Mesothelial cell of epicardium (in vitro differentiated cells): ENCODE measurements around the gene SAMD14. TPM values are rescaled to one million over a fixed set of nuclear protein-coding genes. Genes with fewer than 3 reads are reported as not detected.

ENCODE experiments used
- DNase-seq, 2 experiments: peaks; one replicate each; pipeline ENCODE4 v3.0.0; 2021; ENCODE audit warnings: low spot score in 2 of 2; ENCODE audit not compliant: unreplicated experiment in 2 of 2
- H3K27ac Mint-ChIP-seq: 2 replicates; pipeline ENCODE4 v1.8.0; 2021; ENCODE audit warnings: mixed read lengths
- H3K27me3 Mint-ChIP-seq: 2 replicates; pipeline ENCODE4 v1.8.0; 2021; ENCODE audit warnings: low read depth, mixed read lengths
- H3K36me3 Mint-ChIP-seq: 2 replicates; pipeline ENCODE4 v1.8.0; 2021; ENCODE audit warnings: mixed read lengths
- H3K4me1 Mint-ChIP-seq: 2 replicates; pipeline ENCODE4 v1.8.0; 2021; ENCODE audit warnings: mixed read lengths
- H3K4me3 Mint-ChIP-seq: 2 replicates; pipeline ENCODE4 v1.8.0; 2021; ENCODE audit warnings: mild to moderate bottlenecking, moderate library complexity, mixed read lengths
- H3K9me3 Mint-ChIP-seq: 2 replicates; pipeline ENCODE4 v1.8.0; 2021; ENCODE audit warnings: mixed read lengths
- CTCF ChIP-seq: fragments of 200-600 bp; sonication (generic); IDR thresholded peaks from one replicate; pipeline ENCODE4 v1.5.0; 2021; ENCODE audit warnings: antibody characterized with exemption; ENCODE audit not compliant: unreplicated experiment
- total RNA-seq: library from RNA; stranded (reverse); gene quantifications from 3 replicates; pipeline ENCODE4 v1.2.1, GENCODE V29; 2021

The SAMD14 gene
- total RNA-seq, 1 donor from 2014 or later, result 19.4 TPM

- TF ChIP-seq CTCF, result no peak
- Mint-ChIP-seq H3K36me3 (no peaks in the 10 kb centered on the region), H3K9me3 (no peaks in the 10 kb centered on the region), H3K27me3 (no peaks in the 10 kb centered on the region), H3K4me3 (peak overlapping the region; percentile 78), H3K4me1 (peaks cover 44% of the 10 kb centered on the region), H3K27ac (peak overlapping the region; percentile 91)
- DNase-seq, result peak in 1 of 2 experiments; percentile 61
These were observed 22.1 kb upstream of the SAMD14 start for GRCh38 chr17:50151937-50152547.

- Mint-ChIP-seq H3K27me3 (no peaks in the 10 kb centered on the region), H3K4me3 (peak overlapping the region; percentile 78), H3K4me1 (peaks cover 50% of the 10 kb centered on the region), H3K36me3 (no peaks in the 10 kb centered on the region), H3K9me3 (no peaks in the 10 kb centered on the region), H3K27ac (peak overlapping the region; percentile 94)
- DNase-seq, result peak; percentile 77 to 86
- peak; percentile 64 for TF ChIP-seq CTCF
These were observed 21.3 kb upstream of the SAMD14 start for GRCh38 chr17:50151041-50151936.

- no peaks in the 10 kb centered on the region for H3K27me3 Mint-ChIP-seq
- DNase-seq, result peak in 1 of 2 experiments; percentile 57
- H3K36me3 Mint-ChIP-seq, result no peaks in the 10 kb centered on the region
- H3K27ac Mint-ChIP-seq, result peak within 1 kb of the TSS; percentile 94
- H3K4me1 Mint-ChIP-seq, result peaks cover 47% of the 10 kb centered on the region
- peak within 1 kb of the TSS; percentile 78 for H3K4me3 Mint-ChIP-seq
- no peak for TF ChIP-seq CTCF
- no peaks in the 10 kb centered on the region for H3K9me3 Mint-ChIP-seq
These were observed 20.5 kb upstream of the SAMD14 start, which contains the start of gene PPP1R9B for GRCh38 chr17:50150354-50151040. Gene PPP1R9B (minus strand): TSS chr17:50150677. CDS start chr17:50150513, 164 bp downstream.

GRCh38 chr17:50149417-50150353 lies 19.7 kb upstream of the SAMD14 start:
- Mint-ChIP-seq H3K27me3 (no peaks in the 10 kb centered on the region), H3K27ac (no peak overlapping the region), H3K36me3 (no peaks in the 10 kb centered on the region), H3K4me3 (peak overlapping the region; percentile 76), H3K9me3 (no peaks in the 10 kb centered on the region), H3K4me1 (peaks cover 42% of the 10 kb centered on the region)
- peak in 1 of 2 experiments; percentile 70 for DNase-seq
- no peak for TF ChIP-seq CTCF

- peaks cover 5% of the 10 kb centered on the region for H3K36me3 Mint-ChIP-seq
- no peak for TF ChIP-seq CTCF
These were observed 19.1 kb upstream of the SAMD14 start for GRCh38 chr17:50149091-50149416.

More at GRCh38 chr17:50149091-50149416, 19.1 kb upstream of the SAMD14 start:
- peaks cover 35% of the 10 kb centered on the region for H3K4me1 Mint-ChIP-seq
- H3K27me3 Mint-ChIP-seq, result no peaks in the 10 kb centered on the region
- DNase-seq, result no peak
- H3K27ac Mint-ChIP-seq, result no peak overlapping the region
- no peaks in the 10 kb centered on the region for H3K9me3 Mint-ChIP-seq
- H3K4me3 Mint-ChIP-seq, result peak overlapping the region; percentile 76
